HEK293 (cell line): ENCODE measurements around the gene TAS1R3.

ENCODE experiments used
- CTCF ChIA-PET: fragments of 350-600 bp; formaldehyde crosslinking; extraction: SDS; loops from one replicate; lab custom pipeline; 2021; ENCODE audit warnings: antibody characterized with exemption; lab: Yijun Ruan, JAX
- POLR2A ChIA-PET: fragments of 300-600 bp; formaldehyde crosslinking; extraction: SDS; loops from one replicate; lab custom pipeline; 2020; ENCODE audit warnings: antibody characterized with exemption, inconsistent platforms; lab: Yijun Ruan, JAX
- H3K27ac ChIP-seq: fragments of 200-500 bp; sonication (Bioruptor generic); 2 replicates; pipeline ENCODE4 v1.5.1; 2014; ENCODE audit warnings: low read depth, low read length, control low read depth, inconsistent platforms; ENCODE audit errors: extremely low read depth
- H3K36me3 ChIP-seq, 2 experiments: fragments of 200-500 bp in 1 of 2; sonication (Bioruptor generic) in 1 of 2; 1 replicate in 1 of 2; 2 replicates in 1 of 2; pipeline ENCODE4 v1.5.1; 2014 to 2017; ENCODE audit warnings: inconsistent platforms in 2 of 2, low read length in 2 of 2; ENCODE audit not compliant: control insufficient read depth in 2 of 2, insufficient read depth in 1 of 2
- H3K4me1 ChIP-seq: fragments of 200-500 bp; sonication (Bioruptor generic); 2 replicates; pipeline ENCODE4 v1.5.1; 2014; ENCODE audit warnings: mild to moderate bottlenecking, low read length, inconsistent platforms; ENCODE audit not compliant: control insufficient read depth, insufficient read depth
- H3K4me3 ChIP-seq: 2 replicates; pipeline ENCODE4 v1.5.1; 2011; ENCODE audit warnings: low read depth, mild to moderate bottlenecking, control low read depth, low read length, moderate library complexity
- H3K9me3 ChIP-seq: fragments of 200-500 bp; sonication (Bioruptor generic); 2 replicates; pipeline ENCODE4 v1.5.1; 2014; ENCODE audit warnings: low read depth, low read length, inconsistent platforms; ENCODE audit not compliant: control insufficient read depth, insufficient read depth
- GLI4 ChIP-seq: fragments of 450-650 bp; formaldehyde crosslinking; IDR thresholded peaks from 2 replicates; pipeline ENCODE4 v1.5.1; 2016; ENCODE audit warnings: missing biosample characterization, missing genetic modification characterization
- GLIS2 ChIP-seq: fragments of 450-650 bp; formaldehyde crosslinking; IDR thresholded peaks from 2 replicates; pipeline ENCODE4 v1.5.1; 2016; ENCODE audit warnings: missing biosample characterization, missing genetic modification characterization
- YY1 ChIP-seq: fragments of 450-650 bp; formaldehyde crosslinking; IDR thresholded peaks from 2 replicates; pipeline ENCODE4 v1.5.1; 2018; ENCODE audit warnings: missing biosample characterization, missing genetic modification characterization
- ZBTB11 ChIP-seq: fragments of 450-650 bp; formaldehyde crosslinking; conservative IDR thresholded peaks from 2 replicates; pipeline ENCODE4 v1.5.1; 2016; ENCODE audit warnings: low read depth, missing biosample characterization, missing genetic modification characterization
- ZFHX2 ChIP-seq: fragments of 450-650 bp; formaldehyde crosslinking; conservative IDR thresholded peaks from 2 replicates; pipeline ENCODE4 v1.5.1; 2016; ENCODE audit warnings: missing biosample characterization, missing genetic modification characterization
- ZNF174 ChIP-seq: fragments of 450-650 bp; formaldehyde crosslinking; IDR thresholded peaks from 2 replicates; pipeline ENCODE4 v1.5.0; 2017; ENCODE audit warnings: missing biosample characterization, mild to moderate bottlenecking, missing genetic modification characterization
- ZNF239 ChIP-seq: fragments of 450-650 bp; formaldehyde crosslinking; IDR thresholded peaks from 2 replicates; pipeline ENCODE4 v1.5.1; 2016; ENCODE audit warnings: missing biosample characterization, missing genetic modification characterization
- ZNF302 ChIP-seq: fragments of 450-650 bp; formaldehyde crosslinking; IDR thresholded peaks from 2 replicates; pipeline ENCODE4 v1.5.1; 2016; ENCODE audit warnings: missing biosample characterization, missing genetic modification characterization, low read depth
- ZNF433 ChIP-seq: fragments of 450-650 bp; formaldehyde crosslinking; IDR thresholded peaks from 2 replicates; pipeline ENCODE4 v1.5.1; 2016; ENCODE audit warnings: missing biosample characterization, missing genetic modification characterization, low read depth
- ZNF514 ChIP-seq: fragments of 450-650 bp; formaldehyde crosslinking; IDR thresholded peaks from 2 replicates; pipeline ENCODE4 v1.5.1; 2016; ENCODE audit warnings: missing biosample characterization, missing genetic modification characterization
- ZNF518A ChIP-seq: fragments of 450-650 bp; formaldehyde crosslinking; conservative IDR thresholded peaks from 2 replicates; pipeline ENCODE4 v1.5.1; 2016; ENCODE audit warnings: low read depth, missing biosample characterization, missing genetic modification characterization
- ZNF521 ChIP-seq: fragments of 450-650 bp; formaldehyde crosslinking; IDR thresholded peaks from 2 replicates; pipeline ENCODE4 v1.5.1; 2017; ENCODE audit warnings: missing biosample characterization, mild to moderate bottlenecking, missing genetic modification characterization
- ZNF561 ChIP-seq: fragments of 450-650 bp; IDR thresholded peaks from 2 replicates; pipeline ENCODE4 v1.5.1; 2018; ENCODE audit warnings: missing biosample characterization, missing genetic modification characterization, borderline replicate concordance
- ZNF645 ChIP-seq: fragments of 450-650 bp; formaldehyde crosslinking; IDR thresholded peaks from 2 replicates; pipeline ENCODE4; 2016; ENCODE audit warnings: missing biosample characterization, missing genetic modification characterization
- ZNF768 ChIP-seq: fragments of 450-650 bp; formaldehyde crosslinking; IDR thresholded peaks from 2 replicates; pipeline ENCODE4 v1.5.1; 2018; ENCODE audit warnings: missing biosample characterization, mild to moderate bottlenecking, missing genetic modification characterization
- ZNF785 ChIP-seq: fragments of 450-650 bp; formaldehyde crosslinking; IDR thresholded peaks from 2 replicates; pipeline ENCODE4 v1.5.1; 2016; ENCODE audit warnings: missing biosample characterization, missing genetic modification characterization
- ZSCAN30 ChIP-seq: fragments of 450-650 bp; IDR thresholded peaks from 2 replicates; pipeline ENCODE4 v1.5.1; 2018; ENCODE audit warnings: missing biosample characterization, mild to moderate bottlenecking, missing genetic modification characterization, moderate library complexity

Gene TAS1R3

GRCh38 chr1:1364266-1364665 lies 33.2 kb downstream of the TAS1R3 start:
- Histone ChIP-seq H3K9me3 (no peaks in the 10 kb centered on the region), H3K4me3 (no peak overlapping the region)
- CTCF ChIA-PET: interaction anchor here (0.6 kb wide), 1 partner anchor 629 kb away, joined by 3 read pairs; no protein-coding TSS in a partner anchor
- TF ChIP-seq ZNF518A (tag by site-specific recombination): no peak
- no peak for TF ChIP-seq ZNF768 (tag by site-specific recombination)
- TF ChIP-seq YY1 (tag by site-specific recombination): no peak
- TF ChIP-seq ZNF174: no peak
- TF ChIP-seq ZFHX2: no peak
- TF ChIP-seq ZNF521 (tag by site-specific recombination): no peak
- TF ChIP-seq GLI4 (tag by site-specific recombination): no peak
- TF ChIP-seq ZSCAN30 (tag by site-specific recombination): no peak
- no peak for TF ChIP-seq ZNF433
- no peak for TF ChIP-seq ZNF645 (tag by site-specific recombination)
- TF ChIP-seq ZNF302 (tag by site-specific recombination): no peak
- no peak for TF ChIP-seq ZNF561 (tag by site-specific recombination)
- TF ChIP-seq ZBTB11 (tag by site-specific recombination): no peak
- TF ChIP-seq ZNF239 (tag by site-specific recombination): no peak
- TF ChIP-seq ZNF514 (tag by site-specific recombination): no peak
- TF ChIP-seq ZNF785 (tag by site-specific recombination): no peak
- TF ChIP-seq GLIS2 (tag by site-specific recombination): no peak
- TF ChIP-seq, all 188 proteins: peak for 0
- no peaks in the 10 kb centered on the region for H3K36me3 ChIP-seq
- no peak overlapping the region for H3K27ac ChIP-seq
- no peaks in the 10 kb centered on the region for H3K4me1 ChIP-seq
- POLR2A ChIA-PET: no interaction called here
